HepG2 (cell line): Measurements from ENCODE around the gene DMXL1.

ENCODE experiments used
- ATF2 ChIP-seq: sonication (generic); formaldehyde crosslinking; IDR thresholded peaks from 2 replicates; pipeline ENCODE4 v1.4.0; 2020; ENCODE audit warnings: missing genetic modification reagents
- CHD2 ChIP-seq: IDR thresholded peaks from 2 replicates; pipeline ENCODE4 v1.6.1; 2011; ENCODE audit warnings: low read depth, low read length, improper control_type of control experiment
- EZH2 ChIP-seq: conservative IDR thresholded peaks from 2 replicates; pipeline ENCODE4 v1.6.1; 2012; ENCODE audit warnings: mild to moderate bottlenecking, low read depth, low read length, moderate library complexity
- HOXA7 ChIP-seq: sonication (generic); formaldehyde crosslinking; IDR thresholded peaks from 2 replicates; pipeline ENCODE4 v1.8.1; 2022; ENCODE audit warnings: mild to moderate bottlenecking, missing genetic modification reagents, moderate library complexity
- NCOA1 ChIP-seq: sonication (generic); formaldehyde crosslinking; IDR thresholded peaks from 2 replicates; pipeline ENCODE4 v1.9.0; 2021; ENCODE audit warnings: missing genetic modification reagents
- PRDM10 ChIP-seq: sonication (generic); formaldehyde crosslinking; IDR thresholded peaks from 2 replicates; pipeline ENCODE4 v1.4.0; 2020; ENCODE audit warnings: low read depth, missing genetic modification reagents
- RAD21 ChIP-seq: fragments of 450-650 bp; formaldehyde crosslinking; IDR thresholded peaks from 2 replicates; pipeline ENCODE4 v1.5.0; 2020; ENCODE audit warnings: mild to moderate bottlenecking
- RORA ChIP-seq: sonication (generic); formaldehyde crosslinking; IDR thresholded peaks from 2 replicates; pipeline ENCODE4 v1.5.0; 2020; ENCODE audit warnings: mild to moderate bottlenecking, missing genetic modification reagents, moderate library complexity
- ZBTB37 ChIP-seq: sonication (generic); formaldehyde crosslinking; IDR thresholded peaks from 2 replicates; pipeline ENCODE4 v1.4.0; 2020; ENCODE audit warnings: mild to moderate bottlenecking, missing genetic modification reagents
- ZGPAT ChIP-seq: IDR thresholded peaks from 2 replicates; pipeline ENCODE4 v1.6.1; 2016; ENCODE audit warnings: mild to moderate bottlenecking
- ZSCAN25 ChIP-seq: sonication (generic); formaldehyde crosslinking; IDR thresholded peaks from 2 replicates; pipeline ENCODE4 v1.8.0; 2022; ENCODE audit warnings: mild to moderate bottlenecking, missing genetic modification reagents

- TF ChIP-seq NCOA1 (CRISPR knock-in tag) = no peak
- no peak for TF ChIP-seq CHD2
- no peak for TF ChIP-seq ZSCAN25
- no peak for TF ChIP-seq EZH2
- no peak for TF ChIP-seq ZGPAT
- no peak for TF ChIP-seq PRDM10 (CRISPR knock-in tag)
- TF ChIP-seq RORA (CRISPR knock-in tag) = no peak
- no peak for TF ChIP-seq ZBTB37 (CRISPR knock-in tag)
- no peak for TF ChIP-seq RAD21 (CRISPR knock-in tag)
- TF ChIP-seq HOXA7 = no peak
- no peak for TF ChIP-seq ATF2
Measured at GRCh38 chr5:119270960-119271757, 200.3 kb downstream of the DMXL1 start.
